Fibroblast of lung (primary cell): ENCODE measurements around the gene BRD7.

ENCODE experiments used
- EZH2 ChIP-seq: IDR thresholded peaks from 2 replicates; pipeline ENCODE4 v1.5.1; 2012; ENCODE audit warnings: low read length, control low read depth, mild to moderate bottlenecking; ENCODE audit errors: missing control alignments
- TF ChIP-seq, protein P1 (sequence below), 2 donors: IDR thresholded peaks in 1 of 2; conservative IDR thresholded peaks in 1 of 2; 1 replicate in 1 of 2; 2 replicates in 1 of 2; pipeline ENCODE4 v1.5.1; 2011 to 2012; ENCODE audit warnings: low read length in 2 of 2, control low read depth in 1 of 2, inconsistent platforms in 1 of 2, low read depth in 1 of 2, mild to moderate bottlenecking in 1 of 2

DNA sequence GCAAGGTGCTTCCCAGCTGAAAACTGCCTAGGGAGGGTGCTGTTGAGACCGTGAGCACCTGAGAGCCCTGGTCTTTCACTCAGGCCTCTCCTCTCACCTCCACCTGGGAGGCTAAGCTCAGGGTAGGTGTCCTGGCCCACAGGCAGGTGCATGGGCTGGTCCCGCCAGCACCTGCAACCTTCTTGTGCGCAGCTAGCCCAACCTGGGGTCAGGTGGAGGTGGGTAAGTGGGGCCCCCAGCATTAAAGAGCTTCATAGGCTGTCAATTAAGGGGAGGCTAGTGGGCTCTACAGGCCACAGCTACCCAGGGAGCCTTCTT is 93.7 kb downstream of the BRD7 start:
- no peak for TF ChIP-seq EZH2
- TF ChIP-seq, protein P1, sequence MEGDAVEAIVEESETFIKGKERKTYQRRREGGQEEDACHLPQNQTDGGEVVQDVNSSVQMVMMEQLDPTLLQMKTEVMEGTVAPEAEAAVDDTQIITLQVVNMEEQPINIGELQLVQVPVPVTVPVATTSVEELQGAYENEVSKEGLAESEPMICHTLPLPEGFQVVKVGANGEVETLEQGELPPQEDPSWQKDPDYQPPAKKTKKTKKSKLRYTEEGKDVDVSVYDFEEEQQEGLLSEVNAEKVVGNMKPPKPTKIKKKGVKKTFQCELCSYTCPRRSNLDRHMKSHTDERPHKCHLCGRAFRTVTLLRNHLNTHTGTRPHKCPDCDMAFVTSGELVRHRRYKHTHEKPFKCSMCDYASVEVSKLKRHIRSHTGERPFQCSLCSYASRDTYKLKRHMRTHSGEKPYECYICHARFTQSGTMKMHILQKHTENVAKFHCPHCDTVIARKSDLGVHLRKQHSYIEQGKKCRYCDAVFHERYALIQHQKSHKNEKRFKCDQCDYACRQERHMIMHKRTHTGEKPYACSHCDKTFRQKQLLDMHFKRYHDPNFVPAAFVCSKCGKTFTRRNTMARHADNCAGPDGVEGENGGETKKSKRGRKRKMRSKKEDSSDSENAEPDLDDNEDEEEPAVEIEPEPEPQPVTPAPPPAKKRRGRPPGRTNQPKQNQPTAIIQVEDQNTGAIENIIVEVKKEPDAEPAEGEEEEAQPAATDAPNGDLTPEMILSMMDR (conservative IDR thresholded peaks at IDR 0.05 in 1 of 2, IDR thresholded peaks at IDR 0.05 in 1 of 2; ENCODE audit: low read depth in 1 of 2, low read length in 2 of 2) = no peak
